SIG-M5 treated with dmso at 0.1 percent for 504 hours (cell line): ENCODE data around the gene NEURL3.

ENCODE experiments used
- DNase-seq: peaks from one replicate; lab custom pipeline; 2025; ENCODE audit not compliant: unreplicated experiment; lab: John Stamatoyannopoulos, UW

The NEURL3 gene

GRCh38 chr2:96528006-96528699 is 23.0 kb upstream of the NEURL3 start:
- peak; percentile 51 for DNase-seq

DNA sequence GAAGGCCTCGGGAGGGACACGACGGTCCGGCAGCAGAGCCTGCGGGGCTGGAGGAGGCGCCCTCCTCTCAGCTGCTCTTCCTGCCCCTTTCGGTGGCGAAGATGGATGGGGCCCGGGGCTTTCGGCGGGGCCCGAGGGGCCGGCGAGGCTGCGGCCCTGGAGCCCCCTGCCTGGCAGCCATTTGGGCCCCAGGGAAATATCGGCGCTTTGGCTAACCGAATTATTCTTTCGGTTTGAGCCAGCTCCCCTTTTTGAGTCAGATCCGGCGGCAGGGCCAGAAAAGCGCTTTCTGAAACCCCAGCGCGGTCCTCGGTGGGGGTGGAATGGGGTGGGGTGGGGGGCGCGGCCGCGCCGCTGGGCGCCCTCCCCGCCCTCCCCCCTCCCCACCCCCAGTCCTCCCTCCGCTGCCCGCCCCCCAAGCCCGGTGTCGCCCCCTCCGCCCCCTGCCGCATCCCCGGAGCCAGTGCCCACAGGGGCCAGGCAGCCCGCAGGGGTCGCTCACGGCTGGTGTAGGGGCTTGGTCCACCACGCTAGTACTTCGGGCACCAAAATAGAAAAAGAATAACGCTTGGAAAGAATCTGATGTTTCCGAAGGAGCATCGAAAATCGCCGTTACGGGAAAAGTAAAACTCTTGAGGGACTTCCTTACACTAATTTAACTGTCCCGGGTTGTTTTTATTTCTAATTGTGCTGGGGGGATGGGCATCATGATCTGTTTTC is 22.3 kb upstream of the NEURL3 start:
- no peak for DNase-seq

GRCh38 chr2:96526615-96527285 is 21.6 kb upstream of the NEURL3 start:
- DNase-seq = no peak

DNA sequence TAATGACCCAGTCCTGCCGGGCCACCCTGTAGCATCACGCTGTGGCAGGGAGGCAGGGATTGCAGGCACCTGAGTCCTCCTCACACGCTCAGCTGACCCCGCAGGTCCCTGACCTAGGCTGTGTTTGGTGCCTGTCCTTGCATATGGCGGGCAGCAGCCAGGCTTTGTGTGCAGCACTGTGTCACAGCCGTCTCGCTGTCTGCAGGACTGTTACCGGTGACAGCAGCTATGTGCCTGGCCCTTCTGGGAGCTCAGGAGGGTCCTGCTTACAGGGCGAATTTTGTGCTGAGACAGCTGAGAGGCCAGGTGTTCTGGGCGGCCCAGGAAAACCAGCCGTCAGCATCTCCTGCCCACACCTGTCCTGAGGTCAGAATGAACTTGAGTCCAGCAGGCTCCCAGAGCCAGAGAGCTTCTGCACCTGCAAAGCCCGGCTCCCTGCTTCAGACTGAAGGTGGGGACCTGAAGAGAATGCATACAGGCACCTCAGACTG is 21.0 kb upstream of the NEURL3 start:
- DNase-seq = no peak

GRCh38 chr2:96525211-96525507 is 20.0 kb upstream of the NEURL3 start:
- DNase-seq = no peak

DNA sequence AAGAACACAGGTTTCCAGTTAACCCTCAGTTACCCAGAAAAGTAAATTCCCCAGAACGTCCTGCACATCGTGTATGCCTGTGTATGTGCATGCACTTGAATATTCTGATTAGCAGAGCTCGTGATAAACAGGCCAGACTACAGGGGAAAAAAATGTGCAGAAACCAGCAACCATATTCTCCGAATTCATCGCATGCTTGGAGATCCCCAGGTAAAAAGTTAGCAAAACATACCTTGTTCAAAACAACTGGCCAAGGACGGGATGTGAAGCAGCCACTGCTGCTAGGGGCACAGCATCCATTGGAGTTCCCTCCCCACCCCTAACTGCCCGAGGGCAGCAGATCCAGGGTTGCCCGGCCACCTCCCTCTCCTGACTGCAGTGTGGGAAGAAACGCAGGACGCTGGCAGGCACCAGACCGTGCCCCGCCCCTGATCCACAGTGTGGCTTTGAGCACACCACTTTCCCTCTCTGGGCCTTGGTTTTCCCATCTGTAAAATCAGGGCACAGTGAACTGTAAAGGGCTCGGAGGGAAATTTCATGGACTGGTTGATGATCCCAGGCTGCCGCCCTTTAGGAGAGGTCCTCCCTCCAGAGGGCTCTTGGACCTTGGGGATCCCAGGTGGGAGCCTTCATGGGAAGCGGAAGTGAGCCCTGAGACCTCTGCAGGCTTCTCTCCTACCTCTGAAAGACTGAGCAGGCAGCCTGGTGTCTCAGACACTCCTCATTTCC is 19.5 kb upstream of the NEURL3 start:
- no peak for DNase-seq

GRCh38 chr2:96523659-96524481 is 18.7 kb upstream of the NEURL3 start:
- DNase-seq = no peak

GRCh38 chr2:96522304-96523203 is 17.4 kb upstream of the NEURL3 start:
- no peak for DNase-seq

- no peak for DNase-seq
These were observed 16.1 kb upstream of the NEURL3 start for GRCh38 chr2:96521219-96521618.

DNA sequence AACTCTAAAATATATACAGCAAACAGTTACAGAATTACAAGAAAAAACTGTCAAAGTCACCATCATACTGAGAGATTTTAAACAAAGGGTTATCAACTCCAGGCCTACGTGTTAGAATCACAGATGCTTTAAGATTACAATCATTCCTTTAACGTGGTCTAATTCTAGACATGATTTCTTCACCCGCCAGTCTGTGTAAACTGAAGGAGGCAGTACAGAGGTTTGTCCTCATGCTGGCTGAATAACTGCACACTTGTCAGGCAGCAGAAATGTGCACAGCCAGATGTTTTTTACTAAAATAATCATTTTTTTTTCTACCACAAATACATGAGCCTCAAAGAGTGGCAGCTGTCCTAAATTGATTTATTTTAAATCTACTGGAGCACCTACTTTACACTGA is 15.5 kb upstream of the NEURL3 start:
- DNase-seq = no peak

DNA sequence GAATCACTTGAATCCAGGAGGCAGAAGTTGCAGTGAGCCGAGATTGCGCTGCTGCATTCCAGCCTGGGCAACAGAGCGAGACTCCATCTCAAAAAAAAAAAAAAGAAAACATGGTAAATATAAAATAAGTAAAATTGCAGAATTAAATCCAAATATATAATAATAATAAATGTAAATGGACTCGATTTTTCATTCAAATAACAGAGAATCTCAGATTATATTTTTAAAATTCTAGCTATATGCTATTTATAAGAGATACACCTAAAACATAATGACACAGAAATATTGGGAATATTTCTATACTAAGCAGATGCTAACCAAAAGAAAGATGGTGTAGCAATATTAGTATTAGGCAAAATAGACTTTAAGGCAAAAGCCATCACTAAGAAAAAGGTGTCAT is 15.1 kb upstream of the NEURL3 start:
- no peak for DNase-seq

DNA sequence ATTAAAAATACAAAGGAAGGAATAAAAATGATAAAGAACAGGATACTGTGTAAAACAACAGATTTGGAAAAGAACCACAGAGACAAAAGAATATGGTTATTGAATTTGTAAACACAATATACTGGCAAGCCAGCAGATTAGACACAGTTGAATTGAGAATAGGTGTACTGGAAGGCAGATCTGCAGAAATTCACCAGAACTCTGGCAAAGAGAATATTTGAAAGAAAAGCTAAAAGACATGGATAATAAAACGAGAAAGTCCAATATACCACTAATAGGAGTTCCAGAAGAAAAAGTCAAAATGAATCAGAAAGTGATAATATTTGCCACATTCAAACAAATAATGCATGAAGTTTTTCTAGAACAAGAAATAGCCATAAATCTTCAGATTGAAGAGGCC is 11.9 kb upstream of the NEURL3 start:
- no peak for DNase-seq

DNA sequence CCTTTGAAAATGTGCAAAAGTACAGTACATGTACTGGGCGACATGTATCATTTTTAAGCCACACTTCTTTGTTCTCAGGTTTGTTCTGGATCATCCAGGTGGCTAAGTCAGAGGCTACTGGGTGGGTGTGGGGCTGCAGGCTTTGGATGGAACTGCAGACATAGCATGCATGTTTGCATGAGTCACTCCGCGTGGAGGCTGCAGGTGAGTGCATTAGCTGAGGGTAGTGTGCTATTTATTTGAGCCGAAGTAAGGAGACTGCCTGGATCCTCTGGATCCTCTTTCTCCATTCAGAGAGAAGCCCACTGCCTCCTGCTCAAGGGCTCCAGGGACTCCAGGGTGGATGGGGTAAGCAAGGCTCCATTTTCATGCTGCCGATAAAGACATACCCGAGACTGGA is 9.4 kb upstream of the NEURL3 start:
- DNase-seq = no peak

- DNase-seq = no peak
These were observed 7.2 kb upstream of the NEURL3 start for GRCh38 chr2:96512341-96512740.

DNA sequence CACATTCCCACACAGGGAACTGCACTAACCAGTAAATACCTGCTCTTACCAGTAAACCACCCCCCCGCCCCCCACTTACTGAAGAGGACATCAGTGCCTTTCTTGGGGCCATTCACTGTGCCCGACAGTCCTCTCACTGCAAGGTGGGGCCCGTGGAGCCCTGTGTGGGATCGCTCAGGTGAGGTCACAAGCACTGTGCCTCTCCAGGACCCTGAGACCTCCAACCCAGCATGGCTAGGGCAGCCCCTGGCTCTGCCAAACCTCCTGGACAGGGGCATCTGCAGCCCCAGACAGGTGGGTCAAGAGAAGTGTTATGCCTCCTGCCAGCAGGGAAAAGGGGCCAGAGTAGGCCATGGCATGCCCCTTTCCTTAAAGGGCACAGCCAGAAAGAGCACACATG is 6.7 kb upstream of the NEURL3 start:
- DNase-seq = no peak

DNA sequence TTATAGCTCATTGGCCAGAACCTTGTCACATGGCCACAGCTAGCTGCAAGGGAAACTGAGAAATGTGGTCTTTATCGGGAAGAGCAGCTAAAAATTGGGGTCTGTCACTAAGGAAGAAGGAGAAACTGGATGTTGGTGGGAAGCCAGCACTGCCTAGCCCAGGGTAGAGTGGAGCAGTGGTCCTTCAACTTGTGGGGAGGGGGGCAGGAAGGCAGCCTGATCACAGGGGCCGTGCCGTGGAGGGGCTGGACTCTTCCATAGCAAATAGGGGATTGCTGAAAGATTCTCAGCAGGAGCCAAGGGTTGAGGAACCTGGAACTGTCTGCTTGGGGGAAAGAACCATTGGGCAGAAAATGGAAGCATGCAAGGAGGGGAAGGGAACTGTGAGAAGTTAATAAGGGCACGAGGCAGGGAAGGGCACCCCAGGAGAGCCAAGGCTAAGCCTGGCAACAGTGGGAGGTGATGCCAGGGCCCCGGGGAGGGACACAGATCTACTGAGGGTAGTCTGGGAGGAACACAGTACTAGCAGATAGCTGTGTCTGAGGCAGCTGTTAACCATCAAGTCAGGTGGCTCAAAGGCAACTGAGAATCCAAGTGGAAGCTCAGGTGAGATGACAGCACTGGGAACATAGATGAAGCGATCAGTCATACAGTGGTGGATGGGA is 5.9 kb upstream of the NEURL3 start:
- no peak for DNase-seq

DNA sequence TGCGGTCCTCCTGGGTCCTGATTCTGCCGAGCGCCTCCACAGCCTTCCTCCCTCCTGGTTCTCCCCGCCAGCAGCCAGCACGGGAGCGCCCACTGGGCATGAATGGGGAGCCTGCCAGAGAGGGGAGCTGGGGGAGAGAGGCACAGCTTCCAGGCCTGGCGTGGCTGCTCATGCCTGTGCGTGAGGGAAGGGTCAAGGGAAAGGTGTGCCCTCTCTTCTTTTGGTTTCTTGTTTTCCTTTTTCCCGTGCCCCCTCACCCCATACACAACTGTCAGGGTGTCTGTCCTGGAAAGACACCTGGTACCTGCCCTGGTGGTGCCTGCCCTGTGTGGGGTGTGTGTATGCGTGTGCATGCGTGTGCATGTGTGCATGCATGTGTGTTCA is 4.7 kb upstream of the NEURL3 start:
- DNase-seq = no peak

DNA sequence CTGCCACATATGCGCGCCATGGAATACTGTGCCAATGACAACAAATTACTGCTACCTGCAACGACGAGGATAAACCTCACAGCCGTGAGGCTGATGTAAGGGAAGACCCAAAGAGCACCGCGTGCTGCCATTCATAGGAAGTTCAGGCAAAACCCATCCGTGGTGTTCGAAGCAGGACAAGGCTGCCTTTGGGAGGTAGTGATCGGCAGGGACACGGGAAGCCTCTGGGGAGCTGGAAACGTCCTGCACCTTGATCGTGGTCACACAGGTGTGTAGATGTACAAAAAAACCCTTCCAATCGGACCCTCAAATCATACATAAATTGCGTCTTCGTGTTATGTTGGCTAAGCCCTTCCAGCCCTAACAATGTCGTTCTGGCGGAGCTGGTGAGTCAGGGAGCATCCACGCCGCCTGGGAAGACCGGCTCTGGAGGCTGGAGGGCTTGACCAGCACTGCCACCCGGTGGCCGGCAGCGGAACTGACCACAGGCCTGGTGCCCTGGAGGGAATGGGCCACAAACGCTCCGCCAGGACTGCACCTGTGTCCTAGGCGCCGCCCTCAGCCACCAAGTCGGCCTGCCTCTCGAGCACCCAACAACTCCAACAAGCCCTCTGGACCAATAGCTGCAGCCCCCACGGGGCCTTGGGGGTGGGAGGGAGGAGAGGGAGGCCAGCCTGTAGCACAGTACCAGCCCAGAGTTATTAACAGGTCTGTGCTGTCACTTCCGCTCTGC is 4.1 kb upstream of the NEURL3 start:
- DNase-seq = peak; percentile 68
